Measurements from ENCODE around the gene PDHA2. TPM values are rescaled to one million over a fixed set of nuclear protein-coding genes. Genes with fewer than 3 reads are reported as not detected.
A peak's percentile ranks its signal among the peaks of the same experiment; 100 is the strongest.

The PDHA2 gene
- total RNA-seq, 1 donor = not detected

DNA sequence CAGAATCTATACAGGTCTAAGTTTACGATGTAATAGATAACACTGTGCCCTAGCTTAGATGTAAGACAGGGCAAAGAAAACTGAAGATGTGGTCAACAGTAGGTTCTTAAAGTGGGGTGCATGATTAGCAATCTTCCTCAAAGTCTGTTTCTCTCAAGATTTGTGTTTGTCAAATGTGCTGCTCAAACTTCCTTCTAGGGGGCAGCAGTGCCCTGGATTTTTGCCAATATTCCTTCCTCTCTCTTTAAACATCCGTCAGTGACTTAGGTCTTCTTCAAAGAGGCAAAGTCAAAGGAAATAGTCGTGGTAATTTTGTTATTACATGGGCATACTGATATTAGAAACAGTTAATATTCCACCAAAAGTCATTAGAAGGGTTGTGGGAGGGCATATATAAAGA, 4.2 kb upstream of the PDHA2 start:
- no peak overlapping the region for H3K27ac ChIP-seq (ENCODE audit: low read depth, low read length)
- no peak overlapping the region for H2AFZ ChIP-seq (ENCODE audit: low read length)
- H3K4me1 ChIP-seq (ENCODE audit: insufficient read depth, low read length) = no peaks in the 10 kb centered on the region
- H3K4me3 ChIP-seq (ENCODE audit: insufficient read depth, low read length) = no peak overlapping the region
- TF ChIP-seq, protein P1, sequence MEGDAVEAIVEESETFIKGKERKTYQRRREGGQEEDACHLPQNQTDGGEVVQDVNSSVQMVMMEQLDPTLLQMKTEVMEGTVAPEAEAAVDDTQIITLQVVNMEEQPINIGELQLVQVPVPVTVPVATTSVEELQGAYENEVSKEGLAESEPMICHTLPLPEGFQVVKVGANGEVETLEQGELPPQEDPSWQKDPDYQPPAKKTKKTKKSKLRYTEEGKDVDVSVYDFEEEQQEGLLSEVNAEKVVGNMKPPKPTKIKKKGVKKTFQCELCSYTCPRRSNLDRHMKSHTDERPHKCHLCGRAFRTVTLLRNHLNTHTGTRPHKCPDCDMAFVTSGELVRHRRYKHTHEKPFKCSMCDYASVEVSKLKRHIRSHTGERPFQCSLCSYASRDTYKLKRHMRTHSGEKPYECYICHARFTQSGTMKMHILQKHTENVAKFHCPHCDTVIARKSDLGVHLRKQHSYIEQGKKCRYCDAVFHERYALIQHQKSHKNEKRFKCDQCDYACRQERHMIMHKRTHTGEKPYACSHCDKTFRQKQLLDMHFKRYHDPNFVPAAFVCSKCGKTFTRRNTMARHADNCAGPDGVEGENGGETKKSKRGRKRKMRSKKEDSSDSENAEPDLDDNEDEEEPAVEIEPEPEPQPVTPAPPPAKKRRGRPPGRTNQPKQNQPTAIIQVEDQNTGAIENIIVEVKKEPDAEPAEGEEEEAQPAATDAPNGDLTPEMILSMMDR (IDR thresholded peaks at IDR 0.05; ENCODE audit: extremely low read depth, low read depth, low read length) = peak; percentile 11
- no peaks in the 10 kb centered on the region for H3K79me2 ChIP-seq (ENCODE audit: insufficient read depth, low read length)
- no peak for DNase-seq (ENCODE audit: insufficient read length, low spot score, missing footprints)
- no peak overlapping the region for H3K4me2 ChIP-seq (ENCODE audit: insufficient read depth, low read length)
- H3K36me3 ChIP-seq (ENCODE audit: insufficient read depth, low read length) = no peaks in the 10 kb centered on the region
- no peaks in the 10 kb centered on the region for H4K20me1 ChIP-seq (ENCODE audit: insufficient read depth, low read length)
- H3K27me3 ChIP-seq (ENCODE audit: insufficient read depth, low read length) = no peaks in the 10 kb centered on the region
- peaks cover 3% of the 10 kb centered on the region for H3K9me3 ChIP-seq (ENCODE audit: low read depth, low read length)

DNA sequence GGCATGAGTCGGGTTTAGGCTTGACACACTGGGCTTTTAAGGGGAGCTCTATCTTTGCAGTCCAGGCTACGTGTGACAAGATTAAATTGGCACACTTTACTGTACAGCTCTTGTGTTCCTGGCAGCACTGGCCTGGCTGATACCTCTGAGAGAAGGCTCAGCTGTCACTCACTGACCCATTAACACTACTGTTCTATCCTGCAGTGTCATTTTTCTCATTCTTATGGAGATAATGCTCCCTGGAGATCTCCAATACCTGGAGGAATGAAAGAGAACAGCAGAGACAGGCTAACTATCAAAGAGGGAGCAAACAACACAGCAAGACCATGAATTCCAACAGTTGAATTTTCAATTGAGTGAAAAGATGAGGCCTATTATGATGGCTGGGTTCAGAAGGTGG, 1.7 kb upstream of the PDHA2 start:
- no peak overlapping the region for H2AFZ ChIP-seq (ENCODE audit: low read length)
- peaks cover 3% of the 10 kb centered on the region for H3K9me3 ChIP-seq (ENCODE audit: low read depth, low read length)
- H3K4me2 ChIP-seq (ENCODE audit: insufficient read depth, low read length) = no peak overlapping the region
- no peaks in the 10 kb centered on the region for H3K27me3 ChIP-seq (ENCODE audit: insufficient read depth, low read length)
- H3K27ac ChIP-seq (ENCODE audit: low read depth, low read length) = no peak overlapping the region
- TF ChIP-seq, protein P1 (IDR thresholded peaks at IDR 0.05; ENCODE audit: extremely low read depth, low read depth, low read length) = no peak
- no peaks in the 10 kb centered on the region for H3K79me2 ChIP-seq (ENCODE audit: insufficient read depth, low read length)
- H3K36me3 ChIP-seq (ENCODE audit: insufficient read depth, low read length) = no peaks in the 10 kb centered on the region
- H4K20me1 ChIP-seq (ENCODE audit: insufficient read depth, low read length) = no peaks in the 10 kb centered on the region
- H3K4me3 ChIP-seq (ENCODE audit: insufficient read depth, low read length) = no peak overlapping the region
- DNase-seq (ENCODE audit: insufficient read length, low spot score, missing footprints) = no peak
- H3K4me1 ChIP-seq (ENCODE audit: insufficient read depth, low read length) = no peaks in the 10 kb centered on the region

DNA sequence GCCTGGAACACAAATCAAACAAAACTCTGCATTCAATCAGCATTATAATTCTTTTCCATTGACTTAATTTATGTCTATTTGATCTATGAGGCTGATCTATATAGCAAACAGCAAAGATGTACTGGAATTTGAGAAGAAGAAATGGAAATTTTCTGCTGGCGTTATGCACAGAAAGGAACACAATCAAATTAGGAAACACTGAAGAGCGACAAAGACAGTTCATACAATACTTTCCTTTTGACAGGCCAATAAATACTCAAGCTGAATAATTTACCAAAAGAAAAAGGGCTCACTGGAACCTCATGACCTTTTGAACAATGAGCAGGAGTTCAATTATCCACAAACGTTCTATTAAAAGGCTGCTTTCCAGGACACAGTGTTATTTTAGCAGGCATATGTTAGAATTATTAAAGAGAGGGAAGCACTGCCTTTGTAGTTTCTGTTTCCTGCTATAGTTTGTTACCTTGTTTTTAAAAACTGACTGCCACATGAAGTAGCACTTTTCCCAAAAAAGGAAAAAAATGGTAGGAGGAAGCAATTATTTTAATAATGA, 8.1 kb downstream of the PDHA2 start:
- Histone ChIP-seq H4K20me1 (ENCODE audit: insufficient read depth, low read length) (no peaks in the 10 kb centered on the region), H3K9me3 (ENCODE audit: low read depth, low read length) (no peaks in the 10 kb centered on the region), H3K79me2 (ENCODE audit: insufficient read depth, low read length) (no peaks in the 10 kb centered on the region), H3K36me3 (ENCODE audit: insufficient read depth, low read length) (no peaks in the 10 kb centered on the region), H2AFZ (ENCODE audit: low read length) (no peak overlapping the region), H3K4me1 (ENCODE audit: insufficient read depth, low read length) (no peaks in the 10 kb centered on the region), H3K4me3 (ENCODE audit: insufficient read depth, low read length) (no peak overlapping the region), H3K27ac (ENCODE audit: low read depth, low read length) (no peak overlapping the region), H3K27me3 (ENCODE audit: insufficient read depth, low read length) (no peaks in the 10 kb centered on the region), H3K4me2 (ENCODE audit: insufficient read depth, low read length) (no peak overlapping the region)
- TF ChIP-seq, protein P1 (IDR thresholded peaks at IDR 0.05; ENCODE audit: extremely low read depth, low read depth, low read length) = no peak
- DNase-seq (ENCODE audit: insufficient read length, low spot score, missing footprints) = no peak

DNA sequence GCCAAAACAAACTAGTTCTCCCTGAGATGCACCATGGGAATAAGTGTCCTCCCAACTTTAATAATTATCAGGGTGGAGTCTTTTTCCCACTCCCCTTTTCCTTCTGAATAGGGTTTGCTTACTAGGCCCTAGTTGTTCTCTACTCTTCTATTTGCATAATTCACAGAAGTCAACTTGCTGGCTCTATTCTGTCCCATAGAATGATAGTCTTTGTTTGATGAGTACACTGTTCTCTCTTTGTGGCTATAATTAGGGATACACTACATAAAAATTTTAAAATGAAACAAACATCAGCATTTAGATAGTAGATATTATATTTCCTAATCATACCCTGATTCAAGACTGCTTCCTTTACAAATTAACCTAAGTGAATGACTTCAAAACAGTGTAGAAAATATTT, 10.3 kb downstream of the PDHA2 start:
- Histone ChIP-seq H3K27ac (ENCODE audit: low read depth, low read length) (no peak overlapping the region), H3K4me1 (ENCODE audit: insufficient read depth, low read length) (no peaks in the 10 kb centered on the region), H3K4me2 (ENCODE audit: insufficient read depth, low read length) (no peak overlapping the region), H3K27me3 (ENCODE audit: insufficient read depth, low read length) (no peaks in the 10 kb centered on the region), H3K79me2 (ENCODE audit: insufficient read depth, low read length) (no peaks in the 10 kb centered on the region), H4K20me1 (ENCODE audit: insufficient read depth, low read length) (no peaks in the 10 kb centered on the region), H3K4me3 (ENCODE audit: insufficient read depth, low read length) (no peak overlapping the region), H3K36me3 (ENCODE audit: insufficient read depth, low read length) (no peaks in the 10 kb centered on the region), H2AFZ (ENCODE audit: low read length) (no peak overlapping the region), H3K9me3 (ENCODE audit: low read depth, low read length) (no peaks in the 10 kb centered on the region)
- TF ChIP-seq, protein P1 (IDR thresholded peaks at IDR 0.05; ENCODE audit: extremely low read depth, low read depth, low read length) = no peak
- no peak for DNase-seq (ENCODE audit: insufficient read length, low spot score, missing footprints)
